ENCODE data around the gene SNRNP27.

- TF ChIP-seq, protein P1, sequence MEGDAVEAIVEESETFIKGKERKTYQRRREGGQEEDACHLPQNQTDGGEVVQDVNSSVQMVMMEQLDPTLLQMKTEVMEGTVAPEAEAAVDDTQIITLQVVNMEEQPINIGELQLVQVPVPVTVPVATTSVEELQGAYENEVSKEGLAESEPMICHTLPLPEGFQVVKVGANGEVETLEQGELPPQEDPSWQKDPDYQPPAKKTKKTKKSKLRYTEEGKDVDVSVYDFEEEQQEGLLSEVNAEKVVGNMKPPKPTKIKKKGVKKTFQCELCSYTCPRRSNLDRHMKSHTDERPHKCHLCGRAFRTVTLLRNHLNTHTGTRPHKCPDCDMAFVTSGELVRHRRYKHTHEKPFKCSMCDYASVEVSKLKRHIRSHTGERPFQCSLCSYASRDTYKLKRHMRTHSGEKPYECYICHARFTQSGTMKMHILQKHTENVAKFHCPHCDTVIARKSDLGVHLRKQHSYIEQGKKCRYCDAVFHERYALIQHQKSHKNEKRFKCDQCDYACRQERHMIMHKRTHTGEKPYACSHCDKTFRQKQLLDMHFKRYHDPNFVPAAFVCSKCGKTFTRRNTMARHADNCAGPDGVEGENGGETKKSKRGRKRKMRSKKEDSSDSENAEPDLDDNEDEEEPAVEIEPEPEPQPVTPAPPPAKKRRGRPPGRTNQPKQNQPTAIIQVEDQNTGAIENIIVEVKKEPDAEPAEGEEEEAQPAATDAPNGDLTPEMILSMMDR (IDR thresholded peaks at IDR 0.05; ENCODE audit: low read depth, low read length) = no peak
- TF ChIP-seq EZH2phosphoT487 (IDR thresholded peaks at IDR 0.05; ENCODE audit: low read depth) = no peak
These were observed 33.2 kb downstream of the SNRNP27 start for GRCh38 chr2:69926849-69927515.
